H1 (cell line): ENCODE measurements around the gene OPCML. TPM values are rescaled to one million over a fixed set of nuclear protein-coding genes. Genes with fewer than 3 reads are reported as not detected.

ENCODE experiments used
- CBX8 ChIP-seq: fragments of 300-800, 300-1000 bp; sonication (generic); IDR thresholded peaks from 2 replicates; pipeline ENCODE4 v1.7.1; 2016; ENCODE audit warnings: low read depth, low read length, borderline replicate concordance
- CHD2 ChIP-seq: IDR thresholded peaks from 2 replicates; pipeline ENCODE4 v1.6.1; 2012; ENCODE audit warnings: low read length, improper control_type of control experiment
- CHD7 ChIP-seq: fragments of 300-600 bp; sonication (generic); IDR thresholded peaks from 2 replicates; pipeline ENCODE4 v1.7.1; 2012; ENCODE audit warnings: low read length, moderate library complexity, mild to moderate bottlenecking, inconsistent platforms; ENCODE audit not compliant: insufficient replicate concordance
- GTF2F1 ChIP-seq: IDR thresholded peaks from 2 replicates; pipeline ENCODE4 v1.6.1; 2012; ENCODE audit warnings: low read depth, low read length, improper control_type of control experiment, borderline replicate concordance
- HDAC6 ChIP-seq: IDR thresholded peaks from one replicate; pipeline ENCODE4 v1.7.1; 2012; ENCODE audit warnings: low read depth, mild to moderate bottlenecking, inconsistent platforms, low read length, moderate library complexity
- KDM1A ChIP-seq: fragments of 200-600, 300-600 bp; sonication (generic); IDR thresholded peaks from 2 replicates; pipeline ENCODE4 v1.7.1; 2016; ENCODE audit warnings: mild to moderate bottlenecking, low read length, borderline replicate concordance
- PHF8 ChIP-seq: fragments of 200-600 bp; sonication (generic); conservative IDR thresholded peaks from 2 replicates; pipeline ENCODE4 v1.7.1; 2012; ENCODE audit warnings: low read depth, mild to moderate bottlenecking, inconsistent platforms, low read length, moderate library complexity
- SP2 ChIP-seq: IDR thresholded peaks from 2 replicates; pipeline ENCODE4 v1.6.1; 2012; ENCODE audit warnings: mild to moderate bottlenecking, low read length, inconsistent platforms
- SUZ12 ChIP-seq: fragments of 200-600 bp; sonication (generic); IDR thresholded peaks from 2 replicates; pipeline ENCODE4 v1.6.1; 2012; ENCODE audit warnings: mild to moderate bottlenecking, inconsistent platforms, low read length, moderate library complexity, mixed read lengths
- TEAD4 ChIP-seq: IDR thresholded peaks from 2 replicates; pipeline ENCODE4 v1.6.1; 2012; ENCODE audit warnings: low read depth, low read length, inconsistent platforms, mixed read lengths
- YY1 ChIP-seq: IDR thresholded peaks from 2 replicates; pipeline ENCODE4 v1.6.1; 2011; ENCODE audit warnings: low read depth, mild to moderate bottlenecking, low read length
- polyA plus RNA-seq, 7 experiments: library from polyadenylated mRNA; depleted of rRNA in 3 of 7; stranded (reverse) in 5 of 7; unstranded in 2 of 7; fragments of >200 nt in 5 of 7; fragments of 200-250 nt in 2 of 7; gene quantifications; 1 replicate in 5 of 7; 2 replicates in 1 of 7; 4 replicates in 1 of 7; pipeline versions ENCODE4 v1.2.1 to v1.2.3, GENCODE V29; 2011 to 2013; ENCODE audit warnings: missing spikeins in 2 of 7, mixed read lengths in 2 of 7
- total RNA-seq: library from RNA; stranded (reverse); fragmentation: NEBNext Ultra II Directional; extraction: Animal tissue kit (Norgen Biotek cat#: 25700); gene quantifications from 2 replicates; pipeline ENCODE4 v1.2.1, GENCODE V29; 2021

The OPCML gene
- total and polyA plus RNA-seq, 2 of the 8 experiments (the other 6 are each of a cell fraction or from before 2014, with no cell fraction given), result 2.3 to 3.1 TPM

GRCh38 chr11:132578580-132578979 is 953.7 kb downstream of the OPCML start (continued):
- TF ChIP-seq CHD7 (no peak), KDM1A (no peak), CBX8 (no peak), GTF2F1 (no peak), YY1 (no peak), HDAC6 (no peak), TEAD4 (no peak), SP2 (no peak), PHF8 (no peak), CHD2 (no peak), SUZ12 (no peak)
